Peyer's patch (tissue), 4 donors: Measurements from ENCODE around the gene ATP5PB.

ENCODE experiments used
- POLR2A ChIP-seq, 2 donors: fragments of 450-650 bp; IDR thresholded peaks; one replicate each; pipeline ENCODE4 v1.5.1; 2017; ENCODE audit warnings: antibody characterized with exemption in 2 of 2, mild to moderate bottlenecking in 2 of 2, moderate library complexity in 2 of 2
- TF ChIP-seq, protein P1 (sequence below), 6 experiments: fragments of 450-650 bp in 4 of 6; fragments of 200-600 bp in 2 of 6; sonication (generic) in 1 of 6; IDR thresholded peaks; one replicate each; pipeline ENCODE4 v1.5.1; 2017 to 2019; ENCODE audit warnings: antibody characterized with exemption in 6 of 6, mild to moderate bottlenecking in 3 of 6, moderate library complexity in 1 of 6

- TF ChIP-seq, protein P1, sequence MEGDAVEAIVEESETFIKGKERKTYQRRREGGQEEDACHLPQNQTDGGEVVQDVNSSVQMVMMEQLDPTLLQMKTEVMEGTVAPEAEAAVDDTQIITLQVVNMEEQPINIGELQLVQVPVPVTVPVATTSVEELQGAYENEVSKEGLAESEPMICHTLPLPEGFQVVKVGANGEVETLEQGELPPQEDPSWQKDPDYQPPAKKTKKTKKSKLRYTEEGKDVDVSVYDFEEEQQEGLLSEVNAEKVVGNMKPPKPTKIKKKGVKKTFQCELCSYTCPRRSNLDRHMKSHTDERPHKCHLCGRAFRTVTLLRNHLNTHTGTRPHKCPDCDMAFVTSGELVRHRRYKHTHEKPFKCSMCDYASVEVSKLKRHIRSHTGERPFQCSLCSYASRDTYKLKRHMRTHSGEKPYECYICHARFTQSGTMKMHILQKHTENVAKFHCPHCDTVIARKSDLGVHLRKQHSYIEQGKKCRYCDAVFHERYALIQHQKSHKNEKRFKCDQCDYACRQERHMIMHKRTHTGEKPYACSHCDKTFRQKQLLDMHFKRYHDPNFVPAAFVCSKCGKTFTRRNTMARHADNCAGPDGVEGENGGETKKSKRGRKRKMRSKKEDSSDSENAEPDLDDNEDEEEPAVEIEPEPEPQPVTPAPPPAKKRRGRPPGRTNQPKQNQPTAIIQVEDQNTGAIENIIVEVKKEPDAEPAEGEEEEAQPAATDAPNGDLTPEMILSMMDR (IDR thresholded peaks at IDR 0.05): peak; percentile 20 to 61 (median 34)
- TF ChIP-seq POLR2A (IDR thresholded peaks at IDR 0.05): no peak
These were observed 7.6 kb upstream of the ATP5PB start for GRCh38 chr1:111441573-111442192.
